CD14-positive monocyte (primary cell): ENCODE data around the gene WDR20. TPM values are rescaled to one million over a fixed set of nuclear protein-coding genes. Genes with fewer than 3 reads are reported as not detected.

Experiments used
- DNase-seq, 3 donors: peaks; one replicate each; pipeline ENCODE4 v3.0.0-alpha.2; 2011 to 2022
- H2AFZ ChIP-seq: 2 replicates; pipeline ENCODE4 v1.6.0; 2012; ENCODE audit warnings: mild to moderate bottlenecking, low read depth, low read length, inconsistent platforms; ENCODE audit not compliant: insufficient read depth, poor library complexity, severe bottlenecking
- H3K27ac ChIP-seq, 2 donors: 1 replicate in 1 of 2; 2 replicates in 1 of 2; pipeline ENCODE4 v1.5.1; 2012 to 2013; ENCODE audit warnings: low read length in 2 of 2, control low read depth in 1 of 2, inconsistent platforms in 1 of 2, low read depth in 1 of 2, mild to moderate bottlenecking in 1 of 2
- H3K27me3 ChIP-seq, 2 donors: one replicate each; pipeline versions ENCODE4 v1.6.0 to v1.6.1; 2011 to 2013; ENCODE audit warnings: low read length in 2 of 2; ENCODE audit not compliant: control insufficient read depth in 2 of 2, insufficient read depth in 2 of 2
- H3K36me3 ChIP-seq, 2 donors: replicated peaks in 1 of 2; 1 replicate in 1 of 2; 2 replicates in 1 of 2; pipeline versions ENCODE4 v1.5.1 to v1.6.1; 2012 to 2013; ENCODE audit warnings: low read length in 2 of 2, control low read depth in 1 of 2, inconsistent platforms in 1 of 2, mild to moderate bottlenecking in 1 of 2; ENCODE audit not compliant: insufficient read depth in 2 of 2, control insufficient read depth in 1 of 2
- H3K4me1 ChIP-seq, 2 donors: 1 replicate in 1 of 2; 2 replicates in 1 of 2; pipeline versions ENCODE4 v1.5.1 to v1.6.1; 2012 to 2013; ENCODE audit warnings: low read length in 2 of 2, control low read depth in 1 of 2, inconsistent platforms in 1 of 2, mild to moderate bottlenecking in 1 of 2, moderate library complexity in 1 of 2; ENCODE audit not compliant: insufficient read depth in 2 of 2, control insufficient read depth in 1 of 2
- H3K4me2 ChIP-seq: replicated peaks from 2 replicates; pipeline ENCODE3; 2012; ENCODE audit warnings: low read length, moderate library complexity, mild to moderate bottlenecking; ENCODE audit not compliant: poor library complexity, severe bottlenecking; ENCODE audit errors: extremely low read depth
- H3K4me3 ChIP-seq, 3 experiments: fragments of 200-600 bp in 1 of 3; sonication (generic) in 1 of 3; replicated peaks in 1 of 3; 1 replicate in 2 of 3; 2 replicates in 1 of 3; pipeline ENCODE4 v1.5.1; 2011 to 2013; ENCODE audit warnings: low read length in 3 of 3, mild to moderate bottlenecking in 3 of 3, control low read depth in 2 of 3, low read depth in 2 of 3, inconsistent platforms in 1 of 3, moderate library complexity in 1 of 3
- H3K79me2 ChIP-seq: 2 replicates; pipeline ENCODE4 v1.6.0; 2012; ENCODE audit warnings: mild to moderate bottlenecking, control low read depth, inconsistent platforms, low read length, moderate library complexity; ENCODE audit not compliant: insufficient read depth
- H3K9ac ChIP-seq: 2 replicates; pipeline ENCODE4 v1.6.0; 2017; ENCODE audit warnings: low read length, mild to moderate bottlenecking; ENCODE audit not compliant: insufficient read depth, poor library complexity, severe bottlenecking
- H3K9me3 ChIP-seq, 2 donors: replicated peaks in 1 of 2; 1 replicate in 1 of 2; 2 replicates in 1 of 2; pipeline versions ENCODE4 v1.5.1 to v1.6.1; 2012 to 2013; ENCODE audit warnings: low read length in 2 of 2, control low read depth in 1 of 2; ENCODE audit not compliant: control insufficient read depth in 1 of 2, insufficient read depth in 1 of 2
- H4K20me1 ChIP-seq: 2 replicates; pipeline ENCODE4 v1.6.0; 2012; ENCODE audit warnings: mild to moderate bottlenecking, low read length, control low read depth, moderate library complexity; ENCODE audit not compliant: insufficient read depth
- H3K27ac Mint-ChIP-seq, 7 donors: one replicate each; pipeline ENCODE4 v1.8.0; 2020; ENCODE audit warnings: mild to moderate bottlenecking in 7 of 7, mixed read lengths in 7 of 7, moderate library complexity in 6 of 7, inconsistent platforms in 2 of 7
- H3K27me3 Mint-ChIP-seq, 3 donors: one replicate each; pipeline ENCODE4 v1.8.0; 2021 to 2022; ENCODE audit warnings: low read depth in 3 of 3, mild to moderate bottlenecking in 3 of 3, mixed read lengths in 3 of 3, moderate library complexity in 3 of 3, inconsistent platforms in 1 of 3
- H3K36me3 Mint-ChIP-seq, 2 donors: one replicate each; pipeline ENCODE4 v1.8.0; 2020; ENCODE audit warnings: mixed read lengths in 2 of 2, inconsistent platforms in 1 of 2, mild to moderate bottlenecking in 1 of 2
- H3K4me1 Mint-ChIP-seq: one replicate; pipeline ENCODE4 v1.8.0; 2020; ENCODE audit warnings: mild to moderate bottlenecking, mixed read lengths
- H3K4me3 Mint-ChIP-seq, 2 donors: one replicate each; pipeline ENCODE4 v1.8.0; 2020; ENCODE audit warnings: mild to moderate bottlenecking in 2 of 2, mixed read lengths in 2 of 2, moderate library complexity in 1 of 2
- H3K9me3 Mint-ChIP-seq, 7 donors: one replicate each; pipeline ENCODE4 v1.8.0; 2020 to 2022; ENCODE audit warnings: mixed read lengths in 7 of 7, mild to moderate bottlenecking in 6 of 7, moderate library complexity in 6 of 7, inconsistent platforms in 2 of 7
- WGBS: methylation state at CpG from one replicate; pipeline ENCODE4 v1.1.5; 2013; ENCODE audit warnings: missing lambda C conversion rate; ENCODE audit not compliant: insufficient coverage; 5-methylcytosine and 5-hydroxymethylcytosine counted together
- intact Hi-C, 2 donors: fragments of 100-400 bp; cut with micrococcal nuclease; formaldehyde crosslinking; loops; one replicate each; pipeline versions ENCODE4 v1.15.0 to v1.15.1; 2023
- polyA plus RNA-seq, 3 donors: library from polyadenylated mRNA; depleted of rRNA in 1 of 3; unstranded in 2 of 3; stranded (reverse) in 1 of 3; fragments of 300-500 nt in 2 of 3; fragments of >200 nt in 1 of 3; fragmentation: Illumina TruSeq in 2 of 3; gene quantifications; 1 replicate in 2 of 3; 2 replicates in 1 of 3; pipeline ENCODE4 v1.2.3, GENCODE V29; 2012 to 2021
- TF ChIP-seq, protein P1 (sequence below): fragments of 200-600 bp; IDR thresholded peaks from one replicate; pipeline ENCODE4 v1.8.0; 2022; ENCODE audit warnings: antibody characterized with exemption, mild to moderate bottlenecking

Gene WDR20
- polyA plus RNA-seq, 3 donors, result 7.4 to 13.3 (median 9.0) TPM

DNA sequence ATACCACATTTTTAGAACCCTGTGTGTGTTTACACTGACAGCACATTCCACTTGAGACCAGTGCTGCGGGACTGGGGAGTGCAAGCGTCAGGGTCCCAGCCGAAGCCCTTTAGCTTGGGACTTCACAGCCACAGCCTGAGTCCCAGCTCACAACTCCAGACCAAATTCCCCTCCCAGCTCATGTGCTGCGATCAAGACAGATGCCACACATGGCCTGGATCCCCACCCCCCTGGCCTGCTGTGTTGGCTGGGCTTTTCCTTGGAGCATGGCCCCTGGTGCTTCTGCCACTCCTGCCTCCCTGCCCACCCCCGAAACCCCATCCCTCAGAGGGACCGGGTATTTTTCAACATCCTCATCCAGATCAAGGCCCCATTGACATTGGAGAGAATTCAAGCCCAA, 63.7 kb downstream of the WDR20 start:
- no peak overlapping the region for H2AFZ ChIP-seq
- TF ChIP-seq, protein P1, sequence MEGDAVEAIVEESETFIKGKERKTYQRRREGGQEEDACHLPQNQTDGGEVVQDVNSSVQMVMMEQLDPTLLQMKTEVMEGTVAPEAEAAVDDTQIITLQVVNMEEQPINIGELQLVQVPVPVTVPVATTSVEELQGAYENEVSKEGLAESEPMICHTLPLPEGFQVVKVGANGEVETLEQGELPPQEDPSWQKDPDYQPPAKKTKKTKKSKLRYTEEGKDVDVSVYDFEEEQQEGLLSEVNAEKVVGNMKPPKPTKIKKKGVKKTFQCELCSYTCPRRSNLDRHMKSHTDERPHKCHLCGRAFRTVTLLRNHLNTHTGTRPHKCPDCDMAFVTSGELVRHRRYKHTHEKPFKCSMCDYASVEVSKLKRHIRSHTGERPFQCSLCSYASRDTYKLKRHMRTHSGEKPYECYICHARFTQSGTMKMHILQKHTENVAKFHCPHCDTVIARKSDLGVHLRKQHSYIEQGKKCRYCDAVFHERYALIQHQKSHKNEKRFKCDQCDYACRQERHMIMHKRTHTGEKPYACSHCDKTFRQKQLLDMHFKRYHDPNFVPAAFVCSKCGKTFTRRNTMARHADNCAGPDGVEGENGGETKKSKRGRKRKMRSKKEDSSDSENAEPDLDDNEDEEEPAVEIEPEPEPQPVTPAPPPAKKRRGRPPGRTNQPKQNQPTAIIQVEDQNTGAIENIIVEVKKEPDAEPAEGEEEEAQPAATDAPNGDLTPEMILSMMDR, result no peak
- peaks cover 11% of the 10 kb centered on the region for H3K4me1 Mint-ChIP-seq
- H3K36me3 Mint-ChIP-seq, result peaks cover 78 to 97% of the 10 kb centered on the region in 2 donors
- no peak overlapping the region for H3K27ac Mint-ChIP-seq
- H3K27me3 ChIP-seq, result no peaks in the 10 kb centered on the region
- H3K4me1 ChIP-seq, result no peaks in the 10 kb centered on the region
- H3K4me3 ChIP-seq, result no peak overlapping the region
- peaks cover 87% of the 10 kb centered on the region for H4K20me1 ChIP-seq
- no peak for DNase-seq
- H3K4me2 ChIP-seq, result no peak overlapping the region
- H3K36me3 ChIP-seq, result peaks cover 62 to 92% of the 10 kb centered on the region in 2 donors
- no peak overlapping the region for H3K4me3 Mint-ChIP-seq
- H3K79me2 ChIP-seq, result no peaks in the 10 kb centered on the region
- peaks cover 0 to 1% (median 0%) of the 10 kb centered on the region in 7 donors for H3K9me3 Mint-ChIP-seq
- 98% methylated on average over 6 of the region's 6 CpGs for WGBS
- H3K27me3 Mint-ChIP-seq, result peaks cover 0 to 1% (median 1%) of the 10 kb centered on the region in 3 donors
- H3K9me3 ChIP-seq, result no peaks in the 10 kb centered on the region
- H3K27ac ChIP-seq, result no peak overlapping the region
- no peak overlapping the region for H3K9ac ChIP-seq
- intact Hi-C loops, result no loop called here

DNA sequence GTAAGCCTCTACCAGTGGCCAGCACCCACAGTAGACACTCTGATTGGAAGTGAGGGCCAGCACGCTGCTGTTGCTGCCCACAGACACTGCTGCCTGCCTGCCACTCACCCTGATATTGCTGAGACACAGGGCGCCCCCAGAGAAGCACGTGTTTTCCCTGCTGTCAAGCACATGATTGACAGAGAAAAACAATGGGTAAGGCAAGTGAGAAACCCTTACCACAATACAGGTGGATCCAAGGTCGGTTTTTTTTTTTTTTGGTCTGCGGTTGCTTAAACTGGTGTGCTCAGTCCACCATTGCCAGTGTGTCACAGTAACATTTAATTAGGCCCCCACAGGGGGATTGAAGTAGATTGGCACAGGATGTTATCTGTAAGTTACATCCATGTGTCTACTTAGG, 65.9 kb downstream of the WDR20 start:
- Histone ChIP-seq H3K36me3 (peaks cover 63 to 93% of the 10 kb centered on the region in 2 donors), H3K27me3 (no peaks in the 10 kb centered on the region), H3K4me3 (no peak overlapping the region), H3K9ac (no peak overlapping the region), H3K4me2 (no peak overlapping the region), H3K79me2 (no peaks in the 10 kb centered on the region), H3K4me1 (no peaks in the 10 kb centered on the region), H4K20me1 (peaks cover 66% of the 10 kb centered on the region), H3K27ac (no peak overlapping the region), H3K9me3 (no peaks in the 10 kb centered on the region), H2AFZ (no peak overlapping the region)
- no CpG with 5 or more reads among the region's 5 CpGs for WGBS
- H3K27ac Mint-ChIP-seq, result no peak overlapping the region
- DNase-seq, result no peak
- peaks cover 0 to 1% (median 0%) of the 10 kb centered on the region in 7 donors for H3K9me3 Mint-ChIP-seq
- peaks cover 6% of the 10 kb centered on the region for H3K4me1 Mint-ChIP-seq
- intact Hi-C loops, result no loop called here
- H3K36me3 Mint-ChIP-seq, result peaks cover 77 to 91% of the 10 kb centered on the region in 2 donors
- peaks cover 0 to 1% (median 0%) of the 10 kb centered on the region in 3 donors for H3K27me3 Mint-ChIP-seq
- TF ChIP-seq, protein P1, result no peak
- H3K4me3 Mint-ChIP-seq, result no peak overlapping the region
